Heart left ventricle (tissue), 13 donors: ENCODE data around the gene ENOX2.

Experiments used
- POLR2A ChIP-seq, 2 donors: fragments of 450-650 bp; IDR thresholded peaks; one replicate each; pipeline ENCODE4 v1.6.1; 2017; ENCODE audit warnings: antibody characterized with exemption in 2 of 2, mild to moderate bottlenecking in 2 of 2, moderate library complexity in 2 of 2
- TF ChIP-seq, protein P1 (sequence below), 12 donors: fragments of 200-600 bp; sonication (generic) in 4 of 12; IDR thresholded peaks; one replicate each; pipeline versions ENCODE4 v1.5.0 to v1.8.0; 2018 to 2022; ENCODE audit warnings: antibody characterized with exemption in 12 of 12, mild to moderate bottlenecking in 5 of 12
- donor health status: ischemic (EF 13 %, LVEDD 7.1; RV severe dilation, severe dysfunction).
- donor health status: DM: no; HTN: yes; CAD: no.
- donor health status: DM: no; HTN: no; CAD: no.
- donor health status: ischemic (EF 25% LVEDD 6.9; RV normal size, moderate dysfunction).
- donor health status: ischemic (EF 25% LVEDD 5.7; RV mildly dilated, moderate dysfunction).
- donor health status: ischemic (EF 35%, LVEDD 5.7; RV mildly dilated, moderate dysfunction).
- donor health status: nonischemic (EF 11% LVEDD 7.7; RV severe dilation, severe dysfunction).
- donor health status: DM: yes; HTN: yes; CAD: no.
- donor health status: PGD.
- donor health status: ischemic (EF 29% LVEDD 5.4; RV normal size, mild dysfunction).
- donor health status: nonischemic (EF 23%, LVEDD 6.1; RV moderate dilation, normal function).

GRCh38 chrX:130772776-130773143, 130.2 kb downstream of the ENOX2 start:
- TF ChIP-seq, protein P1, sequence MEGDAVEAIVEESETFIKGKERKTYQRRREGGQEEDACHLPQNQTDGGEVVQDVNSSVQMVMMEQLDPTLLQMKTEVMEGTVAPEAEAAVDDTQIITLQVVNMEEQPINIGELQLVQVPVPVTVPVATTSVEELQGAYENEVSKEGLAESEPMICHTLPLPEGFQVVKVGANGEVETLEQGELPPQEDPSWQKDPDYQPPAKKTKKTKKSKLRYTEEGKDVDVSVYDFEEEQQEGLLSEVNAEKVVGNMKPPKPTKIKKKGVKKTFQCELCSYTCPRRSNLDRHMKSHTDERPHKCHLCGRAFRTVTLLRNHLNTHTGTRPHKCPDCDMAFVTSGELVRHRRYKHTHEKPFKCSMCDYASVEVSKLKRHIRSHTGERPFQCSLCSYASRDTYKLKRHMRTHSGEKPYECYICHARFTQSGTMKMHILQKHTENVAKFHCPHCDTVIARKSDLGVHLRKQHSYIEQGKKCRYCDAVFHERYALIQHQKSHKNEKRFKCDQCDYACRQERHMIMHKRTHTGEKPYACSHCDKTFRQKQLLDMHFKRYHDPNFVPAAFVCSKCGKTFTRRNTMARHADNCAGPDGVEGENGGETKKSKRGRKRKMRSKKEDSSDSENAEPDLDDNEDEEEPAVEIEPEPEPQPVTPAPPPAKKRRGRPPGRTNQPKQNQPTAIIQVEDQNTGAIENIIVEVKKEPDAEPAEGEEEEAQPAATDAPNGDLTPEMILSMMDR (IDR thresholded peaks at IDR 0.05): no peak
- TF ChIP-seq POLR2A (IDR thresholded peaks at IDR 0.05): no peak
